GM12865 (cell line): ENCODE data around the gene KCNIP4.
A peak's percentile ranks its signal among the peaks of the same experiment; 100 is the strongest.

Experiments
- DNase-seq: peaks from one replicate; pipeline ENCODE4 v3.0.0; 2010; ENCODE audit warnings: low read depth
- H3K4me3 ChIP-seq: 2 replicates; pipeline ENCODE4 v1.5.1; 2011; ENCODE audit warnings: mild to moderate bottlenecking, low read depth, low read length, control low read depth
- CTCF ChIP-seq: IDR thresholded peaks from 2 replicates; pipeline ENCODE4 v1.5.1; 2011; ENCODE audit warnings: low read length, control low read depth, low read depth, inconsistent platforms; ENCODE audit not compliant: insufficient read depth; ENCODE audit errors: missing control alignments

The KCNIP4 gene

GRCh38 chr4:21155367-21155766, 793.2 kb downstream of the KCNIP4 start:
- DNase-seq: no peak
- TF ChIP-seq CTCF: no peak

GRCh38 chr4:21139327-21139726, 809.2 kb downstream of the KCNIP4 start:
- peak overlapping the region; percentile 29 for H3K4me3 ChIP-seq
- peak; percentile 5 for DNase-seq
- no peak for TF ChIP-seq CTCF

More at GRCh38 chr4:21155367-21155766, 793.2 kb downstream of the KCNIP4 start:
- H3K4me3 ChIP-seq: no peak overlapping the region

- no peak for TF ChIP-seq CTCF
- H3K4me3 ChIP-seq: no peak overlapping the region
- DNase-seq: no peak
These were observed 812.4 kb downstream of the KCNIP4 start for GRCh38 chr4:21136051-21136630.

GRCh38 chr4:21134994-21135393, 813.6 kb downstream of the KCNIP4 start:
- TF ChIP-seq CTCF: peak; percentile 1
- no peak overlapping the region for H3K4me3 ChIP-seq
- DNase-seq: peak; percentile 5

GRCh38 chr4:21130606-21131005, 818.0 kb downstream of the KCNIP4 start:
- TF ChIP-seq CTCF: no peak
- no peak for DNase-seq
- H3K4me3 ChIP-seq: no peak overlapping the region

GRCh38 chr4:21126014-21126512, 822.5 kb downstream of the KCNIP4 start:
- no peak overlapping the region for H3K4me3 ChIP-seq
- no peak for TF ChIP-seq CTCF
- DNase-seq: no peak

GRCh38 chr4:21118301-21118700, 830.3 kb downstream of the KCNIP4 start:
- no peak for DNase-seq
- no peak for TF ChIP-seq CTCF
- H3K4me3 ChIP-seq: no peak overlapping the region
